GM10266 (cell line): ENCODE results near the gene NOS3.

Experiments used
- DNase-seq: peaks from one replicate; pipeline ENCODE4 v3.0.0; 2012; ENCODE audit errors: extremely low spot score
- TF ChIP-seq, protein P1 (sequence below): IDR thresholded peaks from 2 replicates; pipeline ENCODE4 v1.5.1; 2012; ENCODE audit warnings: mild to moderate bottlenecking, low read depth; ENCODE audit not compliant: control insufficient read depth, insufficient read depth; ENCODE audit errors: missing control alignments

Gene NOS3

DNA sequence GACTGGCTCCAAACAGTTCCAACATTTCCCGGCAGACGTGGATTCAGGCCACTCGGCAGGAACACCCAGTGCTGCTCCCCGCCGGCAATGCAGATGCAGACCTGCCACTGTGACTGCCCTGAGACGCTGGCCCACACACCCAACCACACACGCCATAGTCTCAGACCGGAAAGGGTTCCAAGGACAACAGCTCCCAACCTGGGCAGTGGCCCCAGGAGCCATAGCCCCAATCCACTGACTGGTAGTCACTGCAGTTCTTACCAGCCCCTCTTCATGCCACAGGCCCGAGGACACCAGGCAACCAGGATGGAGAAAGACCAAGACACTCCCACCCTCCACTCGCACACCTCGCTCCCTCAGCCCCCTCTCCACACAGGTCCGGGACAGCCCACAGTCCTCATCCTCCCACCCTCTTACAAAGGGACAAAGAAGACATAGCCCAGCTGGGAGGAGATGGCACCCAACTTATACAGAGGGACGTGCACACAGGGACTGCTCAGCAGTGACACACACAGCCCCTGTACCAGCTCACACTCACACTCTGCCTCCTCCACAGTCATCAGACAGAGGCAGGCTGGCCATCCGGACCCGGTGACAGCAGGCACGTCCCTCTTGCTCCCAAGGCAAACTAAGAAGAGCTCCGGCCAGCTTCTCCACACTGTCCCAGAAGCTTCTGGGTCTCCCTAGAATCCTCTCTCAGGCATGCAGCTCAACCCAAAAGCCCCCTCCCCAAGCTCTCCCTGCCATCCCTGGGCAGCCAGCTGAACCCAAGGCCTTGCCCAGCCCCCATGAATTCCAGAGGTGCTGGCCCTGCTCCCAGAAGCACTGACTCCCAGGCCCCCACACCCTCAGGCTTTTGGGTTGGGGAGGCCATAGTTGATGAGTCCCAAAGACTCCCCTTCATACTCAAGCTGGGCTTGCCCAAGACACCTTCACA, 37.5 kb upstream of the NOS3 start:
- TF ChIP-seq, protein P1, sequence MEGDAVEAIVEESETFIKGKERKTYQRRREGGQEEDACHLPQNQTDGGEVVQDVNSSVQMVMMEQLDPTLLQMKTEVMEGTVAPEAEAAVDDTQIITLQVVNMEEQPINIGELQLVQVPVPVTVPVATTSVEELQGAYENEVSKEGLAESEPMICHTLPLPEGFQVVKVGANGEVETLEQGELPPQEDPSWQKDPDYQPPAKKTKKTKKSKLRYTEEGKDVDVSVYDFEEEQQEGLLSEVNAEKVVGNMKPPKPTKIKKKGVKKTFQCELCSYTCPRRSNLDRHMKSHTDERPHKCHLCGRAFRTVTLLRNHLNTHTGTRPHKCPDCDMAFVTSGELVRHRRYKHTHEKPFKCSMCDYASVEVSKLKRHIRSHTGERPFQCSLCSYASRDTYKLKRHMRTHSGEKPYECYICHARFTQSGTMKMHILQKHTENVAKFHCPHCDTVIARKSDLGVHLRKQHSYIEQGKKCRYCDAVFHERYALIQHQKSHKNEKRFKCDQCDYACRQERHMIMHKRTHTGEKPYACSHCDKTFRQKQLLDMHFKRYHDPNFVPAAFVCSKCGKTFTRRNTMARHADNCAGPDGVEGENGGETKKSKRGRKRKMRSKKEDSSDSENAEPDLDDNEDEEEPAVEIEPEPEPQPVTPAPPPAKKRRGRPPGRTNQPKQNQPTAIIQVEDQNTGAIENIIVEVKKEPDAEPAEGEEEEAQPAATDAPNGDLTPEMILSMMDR: no peak
- no peak for DNase-seq

DNA sequence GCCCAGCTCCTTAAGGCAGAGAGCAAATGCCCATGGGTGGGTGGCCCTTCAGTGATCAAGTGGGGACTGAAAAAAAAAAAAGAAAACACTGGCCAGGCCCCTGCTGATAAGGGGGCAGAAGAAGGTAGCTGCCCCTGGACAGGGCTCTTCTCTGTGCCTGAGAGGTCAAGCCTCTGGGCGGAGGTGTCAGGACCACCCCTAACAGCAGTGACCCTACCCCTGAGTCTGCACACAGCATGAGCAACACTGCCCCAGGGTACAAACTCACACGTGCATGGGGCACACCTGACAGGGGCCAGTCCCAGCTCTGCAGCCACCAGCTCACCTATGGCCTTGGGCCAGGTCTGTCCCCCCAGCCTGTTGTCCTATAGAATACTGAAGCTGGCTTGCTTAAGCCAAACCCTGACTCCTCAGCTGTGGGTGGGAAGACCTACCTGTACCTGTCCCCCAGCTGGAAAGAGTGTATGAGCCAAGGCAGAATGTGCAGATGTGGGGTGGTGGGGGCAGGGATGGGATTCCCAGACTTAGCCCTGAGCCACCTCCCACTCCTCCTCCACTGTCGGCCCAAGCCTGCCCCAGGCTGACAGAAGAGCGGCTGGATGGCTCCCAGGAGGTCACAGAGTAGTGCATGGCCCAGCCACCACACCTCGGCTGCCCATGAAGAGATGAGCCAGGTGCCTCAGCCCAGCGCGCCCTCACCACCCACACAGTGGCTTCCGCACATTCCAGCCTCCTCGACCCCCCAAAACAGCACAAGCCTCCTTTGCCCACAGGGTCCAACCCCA, 36.4 kb upstream of the NOS3 start:
- TF ChIP-seq, protein P1: no peak
- no peak for DNase-seq

DNA sequence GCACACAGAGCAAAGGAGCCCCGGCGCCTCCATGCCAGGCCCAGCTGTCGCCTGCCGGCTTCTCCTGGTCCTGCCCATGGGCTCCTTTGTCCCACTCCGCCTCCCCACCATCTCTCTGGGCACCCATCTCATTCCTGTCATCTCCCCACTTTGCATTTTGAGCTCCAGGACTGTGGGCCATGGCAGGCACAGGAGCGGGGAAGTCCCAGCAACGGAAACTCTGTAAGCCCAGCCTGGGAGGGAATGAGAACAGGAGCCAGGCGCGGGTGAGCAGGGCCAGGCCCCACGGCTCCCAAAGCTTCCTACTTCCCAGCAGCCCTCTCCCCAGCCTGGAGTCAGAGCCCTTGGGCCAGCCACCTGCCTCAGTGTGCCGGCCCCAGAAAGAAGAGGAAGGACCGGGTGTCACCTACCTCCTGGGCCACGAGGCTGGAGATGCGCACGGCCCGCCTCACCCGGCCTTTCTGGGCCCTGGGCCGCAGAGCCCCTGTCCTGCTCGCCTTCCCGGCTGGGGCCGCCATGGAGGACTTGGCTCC, 35.8 kb upstream of the NOS3 start:
- DNase-seq: no peak
- TF ChIP-seq, protein P1: no peak

DNA sequence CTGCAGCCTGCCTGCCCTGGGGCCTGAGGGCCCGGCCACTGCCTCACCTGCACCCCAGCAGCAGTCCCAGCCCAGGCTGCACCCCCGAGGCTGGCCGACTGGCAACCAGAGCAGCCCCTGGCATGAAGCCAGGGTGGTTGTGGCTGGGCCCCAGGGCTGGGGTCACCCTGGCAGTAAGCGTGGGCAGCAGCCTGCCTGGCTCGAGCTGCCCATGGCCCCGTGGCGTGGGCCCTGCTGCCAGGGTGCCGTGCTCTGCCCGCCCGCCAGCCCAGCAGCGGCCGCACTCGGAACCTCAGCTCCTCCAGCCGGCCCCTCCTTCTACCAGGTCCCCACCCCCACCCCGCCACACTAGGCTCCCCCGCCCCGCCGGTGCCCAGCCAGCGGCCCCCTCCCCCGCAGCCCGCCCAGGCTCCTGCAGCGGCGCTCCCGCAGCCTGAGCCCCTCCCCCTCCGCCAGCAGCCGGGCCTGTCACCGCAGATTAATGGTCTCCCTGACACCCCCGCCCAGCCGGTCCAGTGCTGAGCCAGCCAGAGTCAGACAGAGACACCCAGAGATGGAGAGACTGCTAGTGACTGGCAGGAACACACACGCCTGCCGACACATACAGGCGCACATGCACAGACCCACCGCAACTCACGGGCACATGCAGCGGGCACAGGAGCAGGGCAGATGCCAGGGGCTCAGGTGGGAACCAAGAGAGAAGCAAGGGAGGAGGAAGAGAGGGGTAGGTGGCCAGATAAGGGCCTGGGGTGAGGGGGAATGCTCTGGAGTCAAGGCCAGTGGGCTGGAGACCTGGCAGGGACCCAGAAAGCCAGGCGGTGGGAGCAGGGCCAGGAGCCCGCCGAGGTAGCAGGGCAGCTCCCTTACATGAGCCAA, 35.1 kb upstream of the NOS3 start:
- TF ChIP-seq, protein P1: no peak
- DNase-seq: no peak

DNA sequence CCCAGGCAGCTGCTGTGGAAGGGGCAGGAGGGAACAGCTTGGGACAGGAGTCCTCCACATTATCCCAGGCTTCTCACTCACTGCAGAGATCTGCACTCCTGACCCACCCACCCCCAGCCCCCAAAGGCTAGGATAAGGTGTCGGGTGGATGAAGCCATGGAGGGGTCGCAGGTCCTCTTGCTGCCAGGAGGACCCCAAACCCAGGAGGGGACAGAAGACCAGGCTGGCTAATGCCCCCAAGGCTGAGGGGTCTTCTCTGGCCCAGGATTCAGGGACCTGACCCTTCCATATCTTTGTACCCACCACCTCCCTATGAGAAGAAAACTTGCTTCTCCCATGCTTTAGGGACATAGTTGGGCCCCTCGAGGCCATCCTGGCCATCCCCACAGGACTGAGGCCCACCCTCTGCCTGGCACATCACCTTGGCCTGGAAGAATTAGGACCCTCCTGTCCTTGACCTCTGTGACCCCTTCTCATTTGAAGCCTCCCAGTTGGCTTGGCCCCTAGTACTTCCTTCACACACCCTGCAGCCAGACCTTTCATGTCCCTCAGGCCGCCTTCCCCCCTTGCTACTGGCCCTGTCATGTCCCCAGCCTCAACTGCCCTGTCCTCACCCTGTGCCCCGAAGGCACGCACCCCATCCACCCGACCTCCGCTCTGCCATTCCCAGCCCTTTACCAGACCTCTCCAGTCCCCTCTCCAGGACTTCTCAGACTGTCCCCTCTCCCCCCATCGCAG, 34.3 kb upstream of the NOS3 start:
- no peak for DNase-seq
- TF ChIP-seq, protein P1: no peak
